Mucosa of descending colon (tissue), 3 donors: ENCODE measurements around the gene KRT32. TPM values are rescaled to one million over a fixed set of nuclear protein-coding genes. Genes with fewer than 3 reads are reported as not detected.
"Not testable (repeated sequence)": the region's sequence is repeated elsewhere in the genome, so short reads cannot be mapped to it uniquely, and the experiment has no call there.

ENCODE experiments used
- ATAC-seq: fragments of 200-7000 bp; cut with Tn5 transposase; one replicate; pipeline ENCODE4 v1.9.1; 2020; ENCODE audit warnings: mild to moderate bottlenecking, moderate library complexity
- DNase-seq, 3 donors: peaks; one replicate each; pipeline ENCODE4 v3.0.0-alpha.2; 2020
- H3K36me3 ChIP-seq: fragments of 200-600 bp; one replicate; pipeline ENCODE4 v1.8.0; 2021; ENCODE audit warnings: low read depth, mild to moderate bottlenecking
- H3K4me1 ChIP-seq: fragments of 200-600 bp; one replicate; pipeline ENCODE4 v1.8.0; 2021; ENCODE audit warnings: low read depth, mild to moderate bottlenecking
- H3K4me3 ChIP-seq: fragments of 200-600 bp; one replicate; pipeline ENCODE4 v1.8.0; 2021; ENCODE audit warnings: mild to moderate bottlenecking
- H3K9me3 ChIP-seq: fragments of 200-600 bp; one replicate; pipeline ENCODE4 v1.8.0; 2021; ENCODE audit warnings: mild to moderate bottlenecking
- CTCF ChIP-seq: fragments of 200-600 bp; IDR thresholded peaks from one replicate; pipeline ENCODE4 v1.8.0; 2022; ENCODE audit warnings: antibody characterized with exemption, mild to moderate bottlenecking
- intact Hi-C, 2 donors: fragments of 100-400 bp; cut with DNase I in 1 of 2; cut with micrococcal nuclease in 1 of 2; formaldehyde crosslinking; loops; one replicate each; pipeline versions ENCODE4 v1.11.0 to v1.11.1; 2022; cut with DNase I, micrococcal nuclease
- total RNA-seq, 3 donors: library from RNA; stranded (reverse); fragmentation: NEBNext Ultra II Directional in 2 of 3; extraction: Animal tissue kit (Norgen Biotek cat#: 25700) in 2 of 3; gene quantifications; one replicate each; pipeline versions ENCODE4 v1.2.1 to v1.2.4, GENCODE V29; 2021 to 2023
- donor health status: DM: no; HTN: no; CAD: no; lungs with moderate emphysema.
- donor health status: DM: no; HTN: no; CAD: no.
- donor health status: DM: no; HTN: yes; CAD: no.

KRT32 gene
- total RNA-seq, 3 donors from 2014 or later: not detected

GRCh38 chr17:41433586-41433985 lies 33.6 kb downstream of the KRT32 start:
- Histone ChIP-seq H3K36me3 (no peaks in the 10 kb centered on the region), H3K9me3 (no peaks in the 10 kb centered on the region), H3K4me1 (no peaks in the 10 kb centered on the region), H3K4me3 (no peak overlapping the region)
- DNase-seq (no peak), ATAC-seq (no peak)
- no peak for TF ChIP-seq CTCF
- intact Hi-C loops: no loop called here

GRCh38 chr17:41430376-41430775 lies 36.8 kb downstream of the KRT32 start:
- not testable (repeated sequence) for H3K4me3 ChIP-seq, DNase-seq

GRCh38 chr17:41429667-41430066 lies 37.5 kb downstream of the KRT32 start:
- Histone ChIP-seq H3K4me3 (no peak overlapping the region), H3K4me1 (no peaks in the 10 kb centered on the region), H3K9me3 (no peaks in the 10 kb centered on the region), H3K36me3 (no peaks in the 10 kb centered on the region)
- intact Hi-C loops: no loop called here
- no peak for ATAC-seq
- no peak for TF ChIP-seq CTCF
- DNase-seq: no peak

More at GRCh38 chr17:41430376-41430775, 36.8 kb downstream of the KRT32 start:
- H3K36me3 ChIP-seq, ATAC-seq, H3K9me3 ChIP-seq, intact Hi-C loops, H3K4me1 ChIP-seq: not testable (repeated sequence)

GRCh38 chr17:41428591-41429291 lies 38.4 kb downstream of the KRT32 start:
- no peaks in the 10 kb centered on the region for H3K4me1 ChIP-seq
- DNase-seq (no peak), ATAC-seq (no peak)
- H3K4me3 ChIP-seq: no peak overlapping the region
- no peaks in the 10 kb centered on the region for H3K36me3 ChIP-seq
- intact Hi-C loops: no loop called here
- TF ChIP-seq CTCF: no peak
- H3K9me3 ChIP-seq: no peaks in the 10 kb centered on the region

- no peak for DNase-seq
- intact Hi-C loops: no loop called here
- no peak for ATAC-seq
- Histone ChIP-seq H3K4me1 (no peaks in the 10 kb centered on the region), H3K36me3 (no peaks in the 10 kb centered on the region), H3K4me3 (no peak within 1 kb of the TSS), H3K9me3 (no peaks in the 10 kb centered on the region)
- TF ChIP-seq CTCF: no peak
Observed at GRCh38 chr17:41424111-41424635, 43.0 kb downstream of the KRT32 start, which contains the start of gene KRT37. KRT37 (minus strand) TSS chr17:41424585; CDS start chr17:41424523, 62 bp downstream.

GRCh38 chr17:41422586-41422985 lies 44.6 kb downstream of the KRT32 start:
- intact Hi-C loops, DNase-seq, ATAC-seq, H3K4me1 ChIP-seq, H3K36me3 ChIP-seq, H3K9me3 ChIP-seq, H3K4me3 ChIP-seq: not testable (repeated sequence)
